ENCODE results near the gene LSM12. TPM values are rescaled to one million over a fixed set of nuclear protein-coding genes. Genes with fewer than 3 reads are reported as not detected.

LSM12 gene
- total RNA-seq, 1 experiment from 2014 or later = 52.5 TPM

GRCh38 chr17:44074911-44075285 lies 8.4 kb upstream of the LSM12 start:
- no TSS peak for BruUV-seq (replicated peaks)
- TF ChIP-seq CTCF (conservative IDR thresholded peaks at IDR 0.05; ENCODE audit: low read depth, low read length) (no peak), EZH2 (IDR thresholded peaks at IDR 0.05; ENCODE audit: borderline replicate concordance, low read depth, low read length, poor library complexity, severe bottlenecking) (no peak)

GRCh38 chr17:44074231-44074910 lies 7.9 kb upstream of the LSM12 start:
- Histone ChIP-seq H3K36me3 (ENCODE audit: insufficient read depth, low read length, poor library complexity, severe bottlenecking) (no peaks in the 10 kb centered on the region), H3K4me1 (ENCODE audit: insufficient read depth, low read length, poor library complexity, severe bottlenecking) (peaks cover 3% of the 10 kb centered on the region), H3K4me3 (ENCODE audit: low read depth, low read length, poor library complexity, severe bottlenecking) (no peak overlapping the region), H3K9me3 (ENCODE audit: low read depth, low read length, poor library complexity, severe bottlenecking) (no peaks in the 10 kb centered on the region), H3K27ac (ENCODE audit: low read depth, low read length, poor library complexity, severe bottlenecking) (no peak overlapping the region), H3K27me3 (replicated peaks; ENCODE audit: insufficient read depth, low read depth, low read length, poor library complexity) (no peaks in the 10 kb centered on the region)
- intact Hi-C loops (cut with micrococcal nuclease; ENCODE audit: unreplicated experiment) = no loop called here
- POLR2A ChIA-PET (ENCODE audit: low non-redundant PET) = no interaction called here
- CTCF ChIA-PET = no interaction called here
- no TSS peak for BruUV-seq (replicated peaks)
- no peak for DNase-seq (ENCODE audit: low spot score)
- TF ChIP-seq EZH2 (IDR thresholded peaks at IDR 0.05; ENCODE audit: borderline replicate concordance, low read depth, low read length, poor library complexity, severe bottlenecking) (no peak), CTCF (conservative IDR thresholded peaks at IDR 0.05; ENCODE audit: low read depth, low read length) (no peak)

More at GRCh38 chr17:44074911-44075285, 8.4 kb upstream of the LSM12 start:
- no peaks in the 10 kb centered on the region for H3K36me3 ChIP-seq (ENCODE audit: insufficient read depth, low read length, poor library complexity, severe bottlenecking)
- intact Hi-C loops (cut with micrococcal nuclease; ENCODE audit: unreplicated experiment) = no loop called here
- H3K27me3 ChIP-seq (replicated peaks; ENCODE audit: insufficient read depth, low read depth, low read length, poor library complexity) = no peaks in the 10 kb centered on the region
- ChIA-PET POLR2A (ENCODE audit: low non-redundant PET) (no interaction called here), CTCF (no interaction called here)
- H3K4me1 ChIP-seq (ENCODE audit: insufficient read depth, low read length, poor library complexity, severe bottlenecking) = peaks cover 3% of the 10 kb centered on the region
- H3K27ac ChIP-seq (ENCODE audit: low read depth, low read length, poor library complexity, severe bottlenecking) = no peak overlapping the region
- DNase-seq (ENCODE audit: low spot score) = no peak
- no peaks in the 10 kb centered on the region for H3K9me3 ChIP-seq (ENCODE audit: low read depth, low read length, poor library complexity, severe bottlenecking)
- no peak overlapping the region for H3K4me3 ChIP-seq (ENCODE audit: low read depth, low read length, poor library complexity, severe bottlenecking)

GRCh38 chr17:44071772-44072171 lies 5.3 kb upstream of the LSM12 start:
- Histone ChIP-seq H3K4me3 (ENCODE audit: low read depth, low read length, poor library complexity, severe bottlenecking) (peak overlapping the region; percentile 59), H3K27me3 (replicated peaks; ENCODE audit: insufficient read depth, low read depth, low read length, poor library complexity) (no peaks in the 10 kb centered on the region), H3K9me3 (ENCODE audit: low read depth, low read length, poor library complexity, severe bottlenecking) (no peaks in the 10 kb centered on the region), H3K4me1 (ENCODE audit: insufficient read depth, low read length, poor library complexity, severe bottlenecking) (peaks cover 3% of the 10 kb centered on the region), H3K27ac (ENCODE audit: low read depth, low read length, poor library complexity, severe bottlenecking) (no peak overlapping the region), H3K36me3 (ENCODE audit: insufficient read depth, low read length, poor library complexity, severe bottlenecking) (no peaks in the 10 kb centered on the region)
- no TSS peak for BruUV-seq (replicated peaks)
- no peak for DNase-seq (ENCODE audit: low spot score)
- ChIA-PET CTCF (no interaction called here), POLR2A (ENCODE audit: low non-redundant PET) (no interaction called here)
- intact Hi-C loops (cut with micrococcal nuclease; ENCODE audit: unreplicated experiment) = no loop called here
- no peak for TF ChIP-seq EZH2 (IDR thresholded peaks at IDR 0.05; ENCODE audit: borderline replicate concordance, low read depth, low read length, poor library complexity, severe bottlenecking)
- TF ChIP-seq CTCF (conservative IDR thresholded peaks at IDR 0.05; ENCODE audit: low read depth, low read length) = no peak
